Measurements from ENCODE around the gene PRM3.

Gene PRM3

GRCh38 chr16:11258553-11259492 is 14.6 kb downstream of the PRM3 start:
- DNase-seq (ENCODE audit: low read depth), result no peak

- peak; percentile 50 for DNase-seq (ENCODE audit: low read depth)
Observed at GRCh38 chr16:11257131-11257938, 16.1 kb downstream of the PRM3 start.

GRCh38 chr16:11256661-11257130 is 16.7 kb downstream of the PRM3 start:
- DNase-seq (ENCODE audit: low read depth), result no peak

DNA sequence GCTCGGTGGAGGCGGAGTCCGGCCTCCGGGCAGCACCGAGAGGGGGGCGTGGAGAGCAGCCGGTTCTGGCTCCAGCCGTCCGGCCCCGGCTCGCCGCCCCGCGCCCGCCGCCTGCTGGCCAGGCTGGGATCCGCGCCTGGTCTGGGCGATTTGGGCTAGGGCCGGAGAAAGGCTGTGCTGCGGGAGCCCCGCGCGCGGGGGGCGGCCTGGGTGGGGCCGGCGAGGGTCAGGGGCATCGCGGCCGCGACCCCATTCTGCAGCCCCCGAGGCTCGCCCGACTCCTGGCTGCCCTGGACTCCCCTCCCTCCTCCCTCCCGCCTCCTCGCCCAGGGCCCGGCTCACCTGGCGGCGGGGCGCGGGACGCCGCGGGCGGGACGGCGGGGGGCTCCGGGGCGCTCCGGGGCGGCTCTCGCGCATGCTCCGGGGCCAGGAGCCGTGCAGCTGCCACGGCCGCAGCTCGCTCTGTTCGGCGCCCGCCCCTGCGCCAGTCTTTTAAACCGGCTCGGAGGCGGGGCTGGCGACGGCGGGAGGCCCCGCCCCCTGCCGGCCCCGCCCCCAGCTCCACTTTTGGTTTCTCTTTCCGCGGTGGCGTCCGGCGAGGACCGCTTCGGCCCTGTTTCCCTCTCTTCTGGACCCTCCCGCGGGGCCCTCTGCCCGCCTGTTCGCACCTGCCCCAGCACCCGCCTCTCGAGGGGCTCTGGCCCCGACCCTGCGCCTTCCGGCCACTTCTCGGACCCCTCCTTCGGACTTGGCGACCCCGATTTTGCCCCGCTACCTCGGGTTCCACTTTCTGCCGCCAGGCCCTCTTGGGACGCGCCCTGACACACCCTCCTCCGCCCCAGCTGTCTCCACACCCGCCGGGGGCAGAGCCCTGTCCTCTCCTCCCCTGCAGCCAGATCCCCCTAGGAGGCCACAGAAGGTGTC is 17.4 kb downstream of the PRM3 start, which contains the start of gene SOCS1:
Gene SOCS1, minus strand, starts transcription at position 468 of the 924 bp plus-strand sequence. CDS start 726 bp downstream, outside the sequence.
- DNase-seq (ENCODE audit: low read depth), result peak; percentile 31

DNA sequence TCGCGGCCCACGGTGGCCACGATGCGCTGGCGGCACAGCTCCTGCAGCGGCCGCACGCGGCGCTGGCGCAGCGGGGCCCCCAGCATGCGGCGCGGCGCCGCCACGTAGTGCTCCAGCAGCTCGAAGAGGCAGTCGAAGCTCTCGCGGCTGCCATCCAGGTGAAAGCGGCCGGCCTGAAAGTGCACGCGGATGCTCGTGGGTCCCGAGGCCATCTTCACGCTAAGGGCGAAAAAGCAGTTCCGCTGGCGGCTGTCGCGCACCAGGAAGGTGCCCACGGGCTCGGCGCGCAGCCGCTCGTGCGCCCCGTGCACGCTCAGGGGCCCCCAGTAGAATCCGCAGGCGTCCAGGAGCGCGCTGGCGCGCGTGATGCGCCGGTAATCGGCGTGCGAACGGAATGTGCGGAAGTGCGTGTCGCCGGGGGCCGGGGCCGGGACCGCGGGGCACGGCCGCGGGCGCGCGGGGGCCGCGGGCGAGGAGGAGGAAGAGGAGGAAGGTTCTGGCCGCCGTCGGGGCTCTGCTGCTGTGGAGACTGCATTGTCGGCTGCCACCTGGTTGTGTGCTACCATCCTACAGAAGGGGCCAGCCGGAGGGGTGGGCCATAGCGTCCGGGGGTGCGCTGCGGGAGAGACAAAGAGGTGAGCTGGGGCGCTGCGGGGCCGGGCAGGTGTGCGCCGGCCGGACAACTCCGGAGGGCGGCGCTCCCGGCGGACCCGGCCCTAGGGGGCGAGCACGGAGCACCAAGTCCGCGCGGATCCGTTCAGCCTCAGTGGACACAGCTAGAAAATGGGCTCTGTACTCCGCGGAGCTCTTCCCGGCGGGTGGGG is 18.3 kb downstream of the PRM3 start:
- no peak for DNase-seq (ENCODE audit: low read depth)

DNA sequence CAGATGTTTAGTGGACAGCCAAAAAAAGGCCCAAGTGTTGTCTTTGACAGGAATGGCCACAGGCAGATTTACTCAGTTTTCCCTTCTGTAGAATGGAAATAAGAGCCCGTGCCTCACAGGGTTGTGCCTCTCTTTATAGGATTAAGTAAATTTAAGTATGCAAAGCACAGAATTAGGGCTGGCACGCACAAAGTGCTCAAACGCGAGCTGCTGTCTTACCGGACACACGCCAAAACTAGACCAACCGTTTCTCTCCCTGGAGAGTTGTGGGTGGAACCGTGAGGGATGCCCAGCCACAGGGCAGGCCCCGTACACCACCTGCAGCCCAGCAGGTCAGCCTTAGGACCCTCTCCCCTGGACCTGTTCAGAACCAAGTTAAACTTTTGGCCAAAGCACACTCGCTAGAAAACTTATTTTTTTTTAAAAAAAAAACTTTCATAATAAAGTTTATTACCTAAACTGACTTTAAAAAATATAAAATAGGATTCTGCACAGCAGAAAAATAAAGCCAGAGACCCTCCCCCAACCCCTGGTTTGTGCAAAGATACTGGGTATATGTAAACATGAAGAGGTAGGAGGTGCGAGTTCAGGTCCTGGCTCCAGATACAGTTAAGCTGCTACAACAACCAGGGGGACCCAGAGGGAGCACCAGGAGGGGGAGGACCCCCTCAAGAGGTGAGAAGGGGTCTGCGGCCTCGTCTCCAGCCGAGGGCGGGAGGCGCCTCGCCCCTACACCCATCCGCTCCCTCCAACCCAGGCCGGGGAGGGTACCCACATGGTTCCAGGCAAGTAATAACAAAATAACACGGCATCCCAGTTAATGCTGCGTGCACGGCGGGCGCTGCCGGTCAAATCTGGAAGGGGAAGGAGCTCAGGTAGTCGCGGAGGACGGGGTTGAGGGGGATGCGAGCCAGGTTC is 19.2 kb downstream of the PRM3 start:
- DNase-seq (ENCODE audit: low read depth), result no peak

GRCh38 chr16:11253009-11253994 is 20.1 kb downstream of the PRM3 start:
- DNase-seq (ENCODE audit: low read depth), result no peak

- no peak for DNase-seq (ENCODE audit: low read depth)
Observed at GRCh38 chr16:11252482-11252931, 20.9 kb downstream of the PRM3 start.

- DNase-seq (ENCODE audit: low read depth), result peak; percentile 55
Observed at GRCh38 chr16:11251525-11252481, 21.6 kb downstream of the PRM3 start.

DNA sequence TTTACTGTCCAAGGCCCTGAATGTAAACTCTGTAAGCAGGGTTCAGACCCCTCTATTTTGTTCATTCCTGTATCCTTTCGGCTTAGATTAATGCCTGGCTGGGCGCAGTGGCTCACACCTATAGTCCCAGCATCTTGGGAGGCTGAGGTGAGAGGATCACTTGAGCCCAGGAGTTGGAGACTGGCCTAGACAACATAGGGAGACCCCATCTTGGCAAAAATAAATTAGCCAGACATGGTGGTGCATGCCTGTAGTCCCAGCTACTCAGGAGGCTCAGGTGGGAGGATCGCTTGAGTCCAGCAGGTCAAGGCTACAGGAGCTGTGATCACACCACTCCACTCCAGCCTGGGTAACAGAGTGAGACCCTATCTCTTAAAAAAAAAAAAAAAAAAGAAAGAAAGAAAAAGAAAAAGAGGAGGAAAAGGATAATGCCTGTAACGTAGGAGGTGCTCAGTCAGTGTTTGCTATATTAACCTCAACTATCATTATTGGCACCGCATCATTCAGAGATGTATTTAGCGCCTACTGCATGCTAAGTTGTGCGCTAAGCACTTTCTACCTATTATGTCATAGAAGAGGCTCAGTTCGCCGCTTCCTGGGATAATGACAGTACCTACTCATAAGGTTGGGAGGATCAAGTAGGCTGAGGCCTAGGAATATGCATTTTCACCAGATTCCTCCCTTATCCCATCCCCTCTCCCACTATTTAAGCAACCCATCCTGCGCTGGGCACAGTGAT is 22.5 kb downstream of the PRM3 start:
- DNase-seq (ENCODE audit: low read depth), result no peak

- no peak for DNase-seq (ENCODE audit: low read depth)
Observed at GRCh38 chr16:11250091-11250785, 23.2 kb downstream of the PRM3 start.

DNA sequence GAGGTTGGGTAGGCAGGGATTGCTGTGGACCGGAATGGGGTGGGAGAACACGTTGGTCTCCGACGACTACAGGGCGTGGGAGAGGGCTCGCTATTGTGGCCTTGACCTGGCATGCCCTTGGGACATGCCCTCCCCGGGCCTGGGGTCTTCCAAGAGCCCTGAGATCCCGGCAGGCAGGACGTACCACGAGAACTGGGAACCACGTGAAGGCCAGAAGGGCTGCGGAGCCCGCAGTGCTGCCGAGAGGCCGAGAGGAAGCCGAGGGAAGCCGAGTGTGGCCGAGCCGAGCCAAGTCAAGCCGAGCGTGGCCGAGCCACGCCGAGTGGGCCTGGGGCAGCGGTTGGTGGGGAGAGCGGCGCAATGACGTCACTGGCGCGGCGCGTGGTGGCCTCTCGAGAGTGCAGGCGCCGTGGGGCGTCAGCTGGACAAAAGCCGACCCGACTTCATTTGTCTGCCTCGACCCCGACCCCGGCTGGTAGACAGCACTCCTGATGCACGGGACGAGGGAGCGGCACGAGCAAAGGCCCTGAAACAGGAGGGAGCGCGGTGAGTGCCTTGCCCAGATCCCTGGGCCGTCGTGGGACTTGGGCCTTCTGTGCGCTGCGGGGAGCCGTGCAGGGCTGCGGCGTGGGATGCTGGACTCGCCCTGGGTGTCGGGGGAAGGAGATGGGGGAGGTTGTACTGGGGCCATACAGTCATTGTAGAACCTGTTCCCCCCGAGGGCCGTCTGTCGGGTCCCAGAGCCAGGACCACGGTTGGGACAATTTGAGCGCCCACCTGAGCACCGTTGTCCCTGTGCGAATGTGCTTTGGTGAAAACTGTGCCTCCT is 24.0 kb downstream of the PRM3 start:
- no peak for DNase-seq (ENCODE audit: low read depth)

- DNase-seq (ENCODE audit: low read depth), result no peak
Observed at GRCh38 chr16:11248133-11248532, 25.3 kb downstream of the PRM3 start.

DNA sequence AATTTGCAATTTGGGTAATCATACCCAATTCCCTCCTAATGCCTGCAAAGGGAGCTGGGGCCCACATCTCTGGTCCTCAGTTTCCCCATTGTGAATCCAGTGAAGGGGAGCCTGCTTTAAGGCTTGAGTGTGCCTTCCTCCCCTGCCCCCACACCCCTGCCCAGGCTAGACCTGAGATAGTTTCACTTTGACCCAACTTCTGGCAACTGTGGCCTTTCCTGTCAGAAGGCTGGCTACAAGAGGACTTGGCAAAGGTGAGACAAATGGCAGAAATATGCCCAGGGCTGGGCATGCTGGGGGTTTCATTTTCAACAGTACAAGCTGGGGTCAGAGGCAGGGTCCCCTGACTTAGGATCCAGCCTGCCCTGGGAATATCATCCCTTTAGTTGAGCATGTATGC is 27.4 kb downstream of the PRM3 start:
- no peak for DNase-seq (ENCODE audit: low read depth)

GRCh38 chr16:11245222-11245737 is 28.1 kb downstream of the PRM3 start:
- DNase-seq (ENCODE audit: low read depth), result no peak
